Caco-2 (cell line): ENCODE data around the gene ALG9. TPM values are rescaled to one million over a fixed set of nuclear protein-coding genes. Genes with fewer than 3 reads are reported as not detected.

Experiments
- BruUV-seq: library from RNA; stranded (reverse); fragments of 400-500 nt; replicated peaks from 2 replicates; lab custom pipeline; 2021; lab: Mats Ljungman, UMichigan
- CTCF ChIA-PET: fragments of 300-600 bp; sonication (Branson Sonifier 250); formaldehyde crosslinking; loops from one replicate; lab custom pipeline; 2022; ENCODE audit warnings: antibody characterized with exemption; lab: Charles Lee
- POLR2A ChIA-PET: fragments of 300-600 bp; sonication (Branson Sonifier 250); formaldehyde crosslinking; loops from one replicate; lab custom pipeline; 2022; ENCODE audit warnings: antibody characterized with exemption; lab: Charles Lee
- DNase-seq, 2 experiments: peaks; one replicate each; pipeline versions ENCODE4 v3.0.0 to v3.0.0-alpha.2; 2020 to 2022
- H3K27me3 ChIP-seq: replicated peaks from 2 replicates; pipeline ENCODE4 v1.6.0; 2011; ENCODE audit warnings: low read length; ENCODE audit not compliant: control insufficient read depth, insufficient read depth
- H3K36me3 ChIP-seq: 2 replicates; pipeline ENCODE4 v1.5.1; 2011; ENCODE audit warnings: low read length; ENCODE audit not compliant: control insufficient read depth, insufficient read depth
- H3K4me1 ChIP-seq: fragments of 250-450 bp; sonication (Bioruptor Pico); 2 replicates; pipeline ENCODE4 v1.5.1; 2020; ENCODE audit warnings: mild to moderate bottlenecking
- H3K4me3 ChIP-seq: 2 replicates; pipeline ENCODE4 v1.5.1; 2011; ENCODE audit warnings: low read depth, mild to moderate bottlenecking, control low read depth, low read length
- H3K9me3 ChIP-seq: fragments of 250-450 bp; sonication (Bioruptor Pico); 2 replicates; pipeline ENCODE4 v1.5.1; 2020; ENCODE audit warnings: mild to moderate bottlenecking, moderate library complexity
- H3K27ac Mint-ChIP-seq: one replicate; pipeline ENCODE4 v1.8.0; 2022; ENCODE audit warnings: mixed read lengths; ENCODE audit not compliant: unreplicated experiment
- H3K27me3 Mint-ChIP-seq: one replicate; pipeline ENCODE4 v1.8.0; 2022; ENCODE audit warnings: mixed read lengths; ENCODE audit not compliant: insufficient read depth, unreplicated experiment
- H3K36me3 Mint-ChIP-seq: one replicate; pipeline ENCODE4 v1.8.0; 2022; ENCODE audit warnings: mild to moderate bottlenecking, mixed read lengths; ENCODE audit not compliant: insufficient read depth, unreplicated experiment
- H3K4me1 Mint-ChIP-seq: one replicate; pipeline ENCODE4 v1.8.0; 2022; ENCODE audit warnings: low read depth, mixed read lengths; ENCODE audit not compliant: unreplicated experiment
- H3K4me3 Mint-ChIP-seq: one replicate; pipeline ENCODE4 v1.8.0; 2022; ENCODE audit warnings: mild to moderate bottlenecking, moderate library complexity, mixed read lengths; ENCODE audit not compliant: unreplicated experiment
- H3K9me3 Mint-ChIP-seq: one replicate; pipeline ENCODE4 v1.8.0; 2022; ENCODE audit warnings: mixed read lengths; ENCODE audit not compliant: unreplicated experiment
- intact Hi-C: fragments of 100-400 bp; cut with micrococcal nuclease; formaldehyde crosslinking; loops from one replicate; pipeline ENCODE4 v1.10.0; 2022; ENCODE audit not compliant: unreplicated experiment
- total RNA-seq: library from RNA; stranded (reverse); gene quantifications from 2 replicates; pipeline ENCODE4 v1.2.3, GENCODE V29; 2022
- TF ChIP-seq, protein P1 (sequence below), 2 experiments: fragments of 200-600 bp in 1 of 2; IDR thresholded peaks; 1 replicate in 1 of 2; 2 replicates in 1 of 2; pipeline versions ENCODE4 v1.5.1 to v1.8.0; 2011 to 2022; ENCODE audit warnings: antibody characterized with exemption in 1 of 2, control low read depth in 1 of 2, inconsistent platforms in 1 of 2, low read depth in 1 of 2, low read length in 1 of 2, mild to moderate bottlenecking in 1 of 2, moderate library complexity in 1 of 2; ENCODE audit not compliant: insufficient read depth in 1 of 2, severe bottlenecking in 1 of 2, unreplicated experiment in 1 of 2

The ALG9 gene
- total RNA-seq, 1 experiment from 2014 or later = 57.4 TPM

DNA sequence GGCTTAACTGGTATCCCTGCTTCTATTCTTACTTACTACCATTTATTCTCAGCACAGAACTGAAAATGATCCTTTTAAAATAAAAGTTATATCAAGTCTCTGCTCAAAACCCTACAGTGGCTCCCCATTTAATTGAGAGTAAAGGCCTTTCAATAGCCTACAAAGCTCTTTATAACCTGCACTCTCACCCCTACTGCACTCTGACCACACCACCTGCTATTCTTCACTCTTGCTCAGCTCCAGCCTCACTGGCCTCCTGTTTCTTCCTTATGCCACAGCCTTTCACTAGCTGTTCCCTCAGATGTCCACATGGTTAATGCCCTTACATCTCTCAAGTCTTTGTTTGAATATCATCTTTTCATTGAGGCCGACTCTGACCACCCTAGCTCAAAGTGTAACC lies 64.3 kb downstream of the ALG9 start:
- 0 out of 2 replicates have a peak, but pooled peaks cover 1% of the 10 kb centered on the region for H3K36me3 ChIP-seq
- no peak overlapping the region for H3K4me3 ChIP-seq
- H3K4me3 Mint-ChIP-seq = no peak overlapping the region
- H3K27me3 Mint-ChIP-seq = no peaks in the 10 kb centered on the region
- ChIA-PET CTCF (no interaction called here), POLR2A (no interaction called here)
- H3K27me3 ChIP-seq = no peaks in the 10 kb centered on the region
- H3K36me3 Mint-ChIP-seq = peaks cover 8% of the 10 kb centered on the region
- TF ChIP-seq, protein P1, sequence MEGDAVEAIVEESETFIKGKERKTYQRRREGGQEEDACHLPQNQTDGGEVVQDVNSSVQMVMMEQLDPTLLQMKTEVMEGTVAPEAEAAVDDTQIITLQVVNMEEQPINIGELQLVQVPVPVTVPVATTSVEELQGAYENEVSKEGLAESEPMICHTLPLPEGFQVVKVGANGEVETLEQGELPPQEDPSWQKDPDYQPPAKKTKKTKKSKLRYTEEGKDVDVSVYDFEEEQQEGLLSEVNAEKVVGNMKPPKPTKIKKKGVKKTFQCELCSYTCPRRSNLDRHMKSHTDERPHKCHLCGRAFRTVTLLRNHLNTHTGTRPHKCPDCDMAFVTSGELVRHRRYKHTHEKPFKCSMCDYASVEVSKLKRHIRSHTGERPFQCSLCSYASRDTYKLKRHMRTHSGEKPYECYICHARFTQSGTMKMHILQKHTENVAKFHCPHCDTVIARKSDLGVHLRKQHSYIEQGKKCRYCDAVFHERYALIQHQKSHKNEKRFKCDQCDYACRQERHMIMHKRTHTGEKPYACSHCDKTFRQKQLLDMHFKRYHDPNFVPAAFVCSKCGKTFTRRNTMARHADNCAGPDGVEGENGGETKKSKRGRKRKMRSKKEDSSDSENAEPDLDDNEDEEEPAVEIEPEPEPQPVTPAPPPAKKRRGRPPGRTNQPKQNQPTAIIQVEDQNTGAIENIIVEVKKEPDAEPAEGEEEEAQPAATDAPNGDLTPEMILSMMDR (IDR thresholded peaks at IDR 0.05; ENCODE audit: insufficient read depth in 1 of 2, low read depth in 1 of 2, low read length in 1 of 2, severe bottlenecking in 1 of 2, unreplicated experiment in 1 of 2) = no peak
- no peak for DNase-seq
- no TSS peak for BruUV-seq
- H3K4me1 Mint-ChIP-seq = peaks cover 19% of the 10 kb centered on the region
- no peak overlapping the region for H3K27ac Mint-ChIP-seq
- intact Hi-C loops = no loop called here
- peaks cover 7% of the 10 kb centered on the region for H3K4me1 ChIP-seq
- no peaks in the 10 kb centered on the region for H3K9me3 ChIP-seq
- no peaks in the 10 kb centered on the region for H3K9me3 Mint-ChIP-seq

DNA sequence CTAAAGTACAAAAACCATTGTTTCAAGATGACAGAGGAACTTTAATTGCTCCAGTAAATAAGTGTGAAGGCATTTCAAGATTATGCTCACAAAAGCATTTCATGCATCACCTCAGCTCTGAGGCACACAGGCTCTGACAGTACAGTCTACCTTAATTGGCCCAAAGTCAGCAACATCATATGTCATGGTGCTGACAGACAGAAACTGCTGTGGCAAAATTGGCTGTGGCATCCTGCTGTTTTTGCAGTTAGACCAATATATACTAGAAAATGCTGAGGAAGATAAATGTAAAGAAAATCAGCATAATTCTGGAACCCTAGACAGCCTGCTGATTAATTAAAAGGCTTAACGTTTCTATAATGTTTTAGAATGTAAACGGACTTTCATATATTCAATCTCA lies 70.2 kb downstream of the ALG9 start:
- H3K27me3 ChIP-seq = no peaks in the 10 kb centered on the region
- no peaks in the 10 kb centered on the region for H3K9me3 ChIP-seq
- H3K4me1 Mint-ChIP-seq = peaks cover 23% of the 10 kb centered on the region
- no peaks in the 10 kb centered on the region for H3K9me3 Mint-ChIP-seq
- no peaks in the 10 kb centered on the region for H3K36me3 ChIP-seq
- BruUV-seq = no TSS peak
- H3K4me3 Mint-ChIP-seq = no peak overlapping the region
- intact Hi-C loops = loop anchor here (2.0 kb wide), 1 partner anchor 32 kb away; no protein-coding TSS in a partner anchor
- DNase-seq = no peak
- no peaks in the 10 kb centered on the region for H3K27me3 Mint-ChIP-seq
- TF ChIP-seq, protein P1 (IDR thresholded peaks at IDR 0.05; ENCODE audit: insufficient read depth in 1 of 2, low read depth in 1 of 2, low read length in 1 of 2, severe bottlenecking in 1 of 2, unreplicated experiment in 1 of 2) = no peak
- H3K27ac Mint-ChIP-seq = peak overlapping the region; percentile 85
- peaks cover under 1% of the 10 kb centered on the region for H3K36me3 Mint-ChIP-seq
- H3K4me3 ChIP-seq = no peak overlapping the region
- CTCF ChIA-PET = interaction anchor here (0.8 to 1.3 kb wide), 2 partner anchors 32 to 40 kb away, joined by 3 to 4 read pairs; no protein-coding TSS in a partner anchor
- POLR2A ChIA-PET = interaction anchor here (0.6 kb wide), 1 partner anchor 37 kb away, joined by 4 read pairs; no protein-coding TSS in a partner anchor
- peaks cover 20% of the 10 kb centered on the region for H3K4me1 ChIP-seq

DNA sequence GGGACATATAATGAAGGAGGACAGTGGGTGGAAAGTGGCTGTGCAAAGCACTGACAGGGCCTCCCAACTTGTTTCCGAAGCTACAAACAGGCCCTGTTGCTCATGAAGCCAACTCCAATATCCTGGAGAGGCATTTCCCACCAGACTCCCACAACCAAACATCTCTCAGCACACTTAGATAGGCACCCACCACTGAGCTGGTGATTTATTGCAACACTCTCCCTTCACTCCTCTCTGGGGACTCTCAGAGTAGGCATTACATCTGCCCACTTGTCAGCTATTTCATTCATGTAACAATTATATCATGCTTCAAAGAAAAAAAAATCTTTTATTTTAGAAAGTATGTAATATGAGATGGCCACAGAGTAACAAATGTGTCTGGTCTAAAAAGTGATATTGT lies 73.1 kb downstream of the ALG9 start:
- TF ChIP-seq, protein P1 (IDR thresholded peaks at IDR 0.05; ENCODE audit: insufficient read depth in 1 of 2, low read depth in 1 of 2, low read length in 1 of 2, severe bottlenecking in 1 of 2, unreplicated experiment in 1 of 2) = no peak
- Mint-ChIP-seq H3K9me3 (no peaks in the 10 kb centered on the region), H3K4me3 (no peak overlapping the region), H3K4me1 (peaks cover 23% of the 10 kb centered on the region), H3K36me3 (peaks cover 6% of the 10 kb centered on the region), H3K27me3 (no peaks in the 10 kb centered on the region), H3K27ac (no peak overlapping the region)
- BruUV-seq = no TSS peak
- intact Hi-C loops = no loop called here
- Histone ChIP-seq H3K36me3 (no peaks in the 10 kb centered on the region), H3K9me3 (no peaks in the 10 kb centered on the region), H3K4me3 (no peak overlapping the region), H3K27me3 (no peaks in the 10 kb centered on the region), H3K4me1 (peaks cover 20% of the 10 kb centered on the region)
- DNase-seq = no peak
- CTCF ChIA-PET = no interaction called here
- POLR2A ChIA-PET = no interaction called here
